ENCODE data around the gene BRD3.
"Not testable (repeated sequence)": the region's sequence is repeated elsewhere in the genome, so short reads cannot be mapped to it uniquely, and the experiment has no call there.

BRD3 gene

DNA sequence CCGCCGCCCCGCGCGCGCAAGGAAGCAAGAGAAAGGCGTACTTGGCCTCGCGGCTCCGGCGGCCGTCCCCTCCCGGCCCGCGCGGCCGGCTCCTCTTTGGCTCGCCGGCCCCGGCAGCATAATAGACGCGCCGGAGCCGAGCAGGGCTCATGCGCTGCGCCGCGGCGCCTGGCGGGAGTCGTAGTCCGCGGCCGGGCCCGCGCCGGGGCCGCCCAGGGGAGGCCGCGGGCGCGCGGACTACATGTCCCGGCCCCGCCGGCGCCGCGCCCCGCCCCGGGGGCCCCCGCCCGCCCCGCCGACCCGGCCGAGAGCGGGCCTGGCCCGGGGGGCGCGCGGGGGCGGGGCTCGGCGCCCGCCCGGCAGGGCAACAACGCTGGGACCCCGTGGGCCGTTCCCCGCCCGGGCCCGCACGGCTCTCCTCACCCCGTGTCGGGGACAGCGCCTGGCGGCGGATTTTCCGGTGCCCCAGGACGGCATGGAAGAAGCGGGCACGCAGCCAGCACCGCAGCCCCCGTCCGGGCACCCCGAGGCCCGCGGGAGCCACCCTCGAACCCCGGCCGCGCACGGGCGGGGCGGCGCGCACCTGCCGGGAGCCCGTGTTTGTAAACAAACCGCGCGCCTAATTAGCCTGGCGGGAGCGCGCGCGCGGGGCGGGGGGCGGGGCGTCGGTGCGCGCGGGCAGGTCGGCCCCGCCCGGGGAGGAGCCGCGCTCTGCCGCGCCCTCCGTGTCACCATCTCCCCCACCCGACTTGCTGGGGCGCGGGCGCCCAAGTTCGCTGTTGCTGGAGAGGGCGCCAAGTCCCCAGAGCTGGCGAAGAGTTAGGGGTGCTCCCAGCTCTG lies at the start of gene BRD3:
BRD3 (minus strand) TSS at position 123 of the 840 bp plus-strand sequence. CDS start 14,549 bp downstream, outside the sequence.
- peak within 1 kb of the TSS; percentile 97 for H3K4me3 ChIP-seq (ENCODE audit: low read length)
- H2AFZ ChIP-seq (ENCODE audit: low read depth, low read length) = peak within 1 kb of the TSS; percentile 91
- H3K27me3 ChIP-seq (ENCODE audit: insufficient read depth, low read length) = peaks cover 5% of the 10 kb centered on the region
- peaks cover 8% of the 10 kb centered on the region for H3K9me3 ChIP-seq (ENCODE audit: low read length)
- peaks cover 1% of the 10 kb centered on the region for H3K36me3 ChIP-seq (ENCODE audit: insufficient read depth, low read length)
- H3K4me1 ChIP-seq (ENCODE audit: insufficient read depth, low read length) = peaks cover 15% of the 10 kb centered on the region

- Histone ChIP-seq H3K27me3 (ENCODE audit: insufficient read depth, low read length) (no peaks in the 10 kb centered on the region), H3K4me3 (ENCODE audit: low read length) (no peak overlapping the region), H3K9me3 (ENCODE audit: low read length) (no peaks in the 10 kb centered on the region), H2AFZ (ENCODE audit: low read depth, low read length) (no peak overlapping the region), H3K36me3 (ENCODE audit: insufficient read depth, low read length) (no peaks in the 10 kb centered on the region), H3K4me1 (ENCODE audit: insufficient read depth, low read length) (no peaks in the 10 kb centered on the region)
Measured at GRCh38 chr9:134112561-134112960, 44.7 kb upstream of the BRD3 start.

DNA sequence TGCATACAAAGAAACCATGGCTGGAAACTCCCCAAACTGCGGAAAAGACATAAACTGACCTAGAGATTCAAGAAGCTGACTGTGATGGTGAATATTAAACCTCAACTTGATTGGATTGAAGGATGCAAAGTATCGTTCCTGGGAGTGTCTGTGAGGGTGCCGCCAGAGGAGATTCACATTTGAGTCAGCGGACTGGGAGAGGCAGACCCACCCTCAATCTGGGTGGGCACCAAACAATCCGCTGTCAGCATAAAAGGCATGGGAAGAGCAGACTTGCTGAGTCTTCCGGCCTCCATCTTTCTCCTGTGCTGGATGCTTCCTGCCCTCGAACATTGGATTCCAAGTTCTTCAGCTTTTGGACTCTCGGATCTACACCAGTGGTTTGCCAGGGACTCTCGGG lies 43.2 kb upstream of the BRD3 start:
- Histone ChIP-seq H3K27me3 (ENCODE audit: insufficient read depth, low read length) (no peaks in the 10 kb centered on the region), H2AFZ (ENCODE audit: low read depth, low read length) (no peak overlapping the region), H3K36me3 (ENCODE audit: insufficient read depth, low read length) (no peaks in the 10 kb centered on the region), H3K9me3 (ENCODE audit: low read length) (no peaks in the 10 kb centered on the region), H3K4me3 (ENCODE audit: low read length) (no peak overlapping the region), H3K4me1 (ENCODE audit: insufficient read depth, low read length) (no peaks in the 10 kb centered on the region)

GRCh38 chr9:134103391-134103998 lies 35.7 kb upstream of the BRD3 start:
- no peak overlapping the region for H3K4me3 ChIP-seq (ENCODE audit: low read length)
- no peaks in the 10 kb centered on the region for H3K36me3 ChIP-seq (ENCODE audit: insufficient read depth, low read length)
- H3K4me1 ChIP-seq (ENCODE audit: insufficient read depth, low read length) = no peaks in the 10 kb centered on the region
- H2AFZ ChIP-seq (ENCODE audit: low read depth, low read length) = no peak overlapping the region
- H3K9me3 ChIP-seq (ENCODE audit: low read length) = peaks cover 3% of the 10 kb centered on the region
- H3K27me3 ChIP-seq (ENCODE audit: insufficient read depth, low read length) = peaks cover 5% of the 10 kb centered on the region

GRCh38 chr9:134101623-134102149 lies 33.9 kb upstream of the BRD3 start:
- Histone ChIP-seq H2AFZ (ENCODE audit: low read depth, low read length) (no peak overlapping the region), H3K4me3 (ENCODE audit: low read length) (no peak overlapping the region), H3K36me3 (ENCODE audit: insufficient read depth, low read length) (no peaks in the 10 kb centered on the region), H3K27me3 (ENCODE audit: insufficient read depth, low read length) (peaks cover 5% of the 10 kb centered on the region), H3K4me1 (ENCODE audit: insufficient read depth, low read length) (no peaks in the 10 kb centered on the region), H3K9me3 (ENCODE audit: low read length) (peaks cover 3% of the 10 kb centered on the region)

GRCh38 chr9:134101133-134101532 lies 33.3 kb upstream of the BRD3 start:
- H3K36me3 ChIP-seq (ENCODE audit: insufficient read depth, low read length); H3K4me3 ChIP-seq (ENCODE audit: low read length); H2AFZ ChIP-seq (ENCODE audit: low read depth, low read length); H3K4me1 ChIP-seq (ENCODE audit: insufficient read depth, low read length); H3K9me3 ChIP-seq (ENCODE audit: low read length); H3K27me3 ChIP-seq (ENCODE audit: insufficient read depth, low read length): not testable (repeated sequence)

- Histone ChIP-seq H3K4me3 (ENCODE audit: low read length) (no peak overlapping the region), H2AFZ (ENCODE audit: low read depth, low read length) (no peak overlapping the region), H3K4me1 (ENCODE audit: insufficient read depth, low read length) (no peaks in the 10 kb centered on the region), H3K9me3 (ENCODE audit: low read length) (peaks cover 3% of the 10 kb centered on the region), H3K36me3 (ENCODE audit: insufficient read depth, low read length) (no peaks in the 10 kb centered on the region), H3K27me3 (ENCODE audit: insufficient read depth, low read length) (peaks cover 8% of the 10 kb centered on the region)
Measured at GRCh38 chr9:134100040-134100439, 32.2 kb upstream of the BRD3 start.

- H3K36me3 ChIP-seq (ENCODE audit: insufficient read depth, low read length) = no peaks in the 10 kb centered on the region
- no peak overlapping the region for H2AFZ ChIP-seq (ENCODE audit: low read depth, low read length)
- no peaks in the 10 kb centered on the region for H3K4me1 ChIP-seq (ENCODE audit: insufficient read depth, low read length)
- H3K4me3 ChIP-seq (ENCODE audit: low read length) = no peak overlapping the region
- peaks cover 8% of the 10 kb centered on the region for H3K27me3 ChIP-seq (ENCODE audit: insufficient read depth, low read length)
- peaks cover 3% of the 10 kb centered on the region for H3K9me3 ChIP-seq (ENCODE audit: low read length)
Measured at GRCh38 chr9:134099123-134099761, 31.4 kb upstream of the BRD3 start.

- H3K9me3 ChIP-seq (ENCODE audit: low read length) = peaks cover 4% of the 10 kb centered on the region
- no peak overlapping the region for H3K4me3 ChIP-seq (ENCODE audit: low read length)
- H2AFZ ChIP-seq (ENCODE audit: low read depth, low read length) = no peak overlapping the region
- no peaks in the 10 kb centered on the region for H3K36me3 ChIP-seq (ENCODE audit: insufficient read depth, low read length)
- no peaks in the 10 kb centered on the region for H3K27me3 ChIP-seq (ENCODE audit: insufficient read depth, low read length)
- no peaks in the 10 kb centered on the region for H3K4me1 ChIP-seq (ENCODE audit: insufficient read depth, low read length)
Measured at GRCh38 chr9:134089972-134090371, 22.1 kb upstream of the BRD3 start.

- H3K4me1 ChIP-seq (ENCODE audit: insufficient read depth, low read length) = no peaks in the 10 kb centered on the region
- H3K4me3 ChIP-seq (ENCODE audit: low read length) = no peak overlapping the region
- H3K36me3 ChIP-seq (ENCODE audit: insufficient read depth, low read length) = no peaks in the 10 kb centered on the region
- peaks cover 4% of the 10 kb centered on the region for H3K9me3 ChIP-seq (ENCODE audit: low read length)
- H3K27me3 ChIP-seq (ENCODE audit: insufficient read depth, low read length) = no peaks in the 10 kb centered on the region
- no peak overlapping the region for H2AFZ ChIP-seq (ENCODE audit: low read depth, low read length)
Measured at GRCh38 chr9:134088063-134088725, 20.4 kb upstream of the BRD3 start.

GRCh38 chr9:134085674-134086073 lies 17.8 kb upstream of the BRD3 start:
- no peaks in the 10 kb centered on the region for H3K36me3 ChIP-seq (ENCODE audit: insufficient read depth, low read length)
- no peaks in the 10 kb centered on the region for H3K27me3 ChIP-seq (ENCODE audit: insufficient read depth, low read length)
- no peak overlapping the region for H3K4me3 ChIP-seq (ENCODE audit: low read length)
- H3K4me1 ChIP-seq (ENCODE audit: insufficient read depth, low read length) = no peaks in the 10 kb centered on the region
- H3K9me3 ChIP-seq (ENCODE audit: low read length) = peaks cover 4% of the 10 kb centered on the region
- H2AFZ ChIP-seq (ENCODE audit: low read depth, low read length) = no peak overlapping the region

DNA sequence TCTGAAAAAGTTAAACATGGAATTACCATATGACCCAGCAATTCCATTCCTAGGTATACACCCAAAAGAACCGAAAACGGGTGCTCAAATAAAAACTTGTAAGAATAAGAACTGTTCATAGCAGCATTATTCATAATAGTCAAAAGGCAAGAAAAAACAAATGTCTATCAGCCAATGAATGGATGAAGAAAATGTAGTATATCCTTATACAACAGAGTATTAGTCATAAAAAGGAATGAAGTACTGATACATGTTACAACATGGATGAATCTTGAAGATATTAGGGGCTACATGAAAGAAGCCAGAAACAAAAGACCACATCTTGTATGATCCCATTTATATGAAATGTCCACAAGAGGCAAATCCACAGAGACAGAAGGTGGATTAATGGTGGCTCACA lies 15.6 kb upstream of the BRD3 start:
- Histone ChIP-seq H3K27me3 (ENCODE audit: insufficient read depth, low read length) (no peaks in the 10 kb centered on the region), H2AFZ (ENCODE audit: low read depth, low read length) (no peak overlapping the region), H3K4me3 (ENCODE audit: low read length) (no peak overlapping the region), H3K36me3 (ENCODE audit: insufficient read depth, low read length) (no peaks in the 10 kb centered on the region), H3K9me3 (ENCODE audit: low read length) (peaks cover 10% of the 10 kb centered on the region), H3K4me1 (ENCODE audit: insufficient read depth, low read length) (no peaks in the 10 kb centered on the region)

GRCh38 chr9:134076644-134077043 lies 8.8 kb upstream of the BRD3 start:
- Histone ChIP-seq H3K36me3 (ENCODE audit: insufficient read depth, low read length) (no peaks in the 10 kb centered on the region), H2AFZ (ENCODE audit: low read depth, low read length) (no peak overlapping the region), H3K9me3 (ENCODE audit: low read length) (peaks cover 9% of the 10 kb centered on the region), H3K4me3 (ENCODE audit: low read length) (no peak overlapping the region), H3K27me3 (ENCODE audit: insufficient read depth, low read length) (peaks cover 3% of the 10 kb centered on the region), H3K4me1 (ENCODE audit: insufficient read depth, low read length) (no peaks in the 10 kb centered on the region)
